HG03103 (cell line): ENCODE data around the gene ALAD.
"Not testable (repeated sequence)": the region's sequence is repeated elsewhere in the genome, so short reads cannot be mapped to it uniquely, and the experiment has no call there.

ENCODE experiments used
- ATAC-seq: cut with Tn5 transposase; IDR thresholded peaks from one replicate; pipeline ENCODE4 v1.9.1; 2021; ENCODE audit warnings: low read depth; ENCODE audit not compliant: unreplicated experiment

Gene ALAD

GRCh38 chr9:113399646-113400200 is 1.4 kb downstream of the ALAD start:
- no peak for ATAC-seq

DNA sequence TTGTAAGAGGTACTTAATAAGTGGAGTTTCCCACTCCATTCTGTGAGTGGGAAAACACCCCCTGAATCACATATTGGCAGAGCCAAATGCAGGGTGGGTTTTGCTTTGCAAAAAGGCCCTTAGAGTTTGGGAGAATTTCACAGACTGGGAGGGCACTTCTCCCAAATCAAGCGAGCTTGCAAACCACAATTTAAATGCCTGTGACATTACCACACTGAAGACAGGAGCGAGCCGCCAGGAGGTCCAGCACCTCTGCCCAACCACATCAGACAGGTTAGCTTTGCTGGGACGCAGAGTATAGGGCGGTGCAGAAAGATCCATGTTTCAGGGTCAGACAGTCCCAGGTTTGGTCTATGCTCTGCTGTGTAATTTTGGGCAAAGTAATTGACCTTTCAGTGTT is 2.3 kb downstream of the ALAD start:
- ATAC-seq, result no peak

- no peak for ATAC-seq
Measured at GRCh38 chr9:113397203-113397631, 3.9 kb downstream of the ALAD start.

DNA sequence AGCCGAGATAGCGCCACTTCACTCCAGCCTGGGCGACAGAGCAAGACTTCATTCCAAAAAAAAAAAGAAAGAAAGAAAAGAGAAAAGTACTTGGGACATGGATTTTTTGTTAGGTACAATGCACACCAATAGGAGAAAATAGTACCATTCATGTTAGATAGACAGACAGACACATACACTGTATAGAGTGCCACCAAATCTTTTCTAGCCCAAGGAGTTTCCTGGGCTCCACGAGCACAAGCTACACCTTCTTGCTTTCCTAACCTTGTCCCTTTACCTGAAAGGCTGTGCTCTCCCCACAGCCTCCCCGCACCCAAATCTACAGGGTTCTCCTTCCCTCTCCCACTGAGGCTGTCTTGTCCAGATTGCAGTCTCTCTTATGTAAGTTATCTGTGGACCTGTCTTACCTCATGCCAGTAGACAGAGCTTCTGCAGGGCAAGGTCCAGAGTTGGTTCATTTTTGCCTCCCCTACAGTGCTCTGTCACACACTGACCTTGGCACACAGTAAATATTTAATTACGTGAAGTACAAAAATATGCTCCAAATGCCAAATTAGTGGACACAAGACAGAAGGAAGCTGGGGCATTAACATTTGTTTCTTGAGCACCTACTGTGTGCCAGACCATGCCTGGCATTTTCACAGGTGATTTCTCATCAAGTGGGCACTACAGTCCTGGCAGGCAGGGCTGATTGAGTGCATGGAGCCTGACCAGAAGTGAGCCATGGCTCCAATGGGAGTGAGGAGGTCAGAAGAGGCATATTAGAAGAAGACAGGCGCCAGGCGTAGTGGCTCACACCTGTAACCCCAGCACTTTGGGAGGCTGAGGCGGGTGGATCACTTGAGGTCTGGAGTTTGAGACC is 5.9 kb downstream of the ALAD start:
- ATAC-seq, result no peak

DNA sequence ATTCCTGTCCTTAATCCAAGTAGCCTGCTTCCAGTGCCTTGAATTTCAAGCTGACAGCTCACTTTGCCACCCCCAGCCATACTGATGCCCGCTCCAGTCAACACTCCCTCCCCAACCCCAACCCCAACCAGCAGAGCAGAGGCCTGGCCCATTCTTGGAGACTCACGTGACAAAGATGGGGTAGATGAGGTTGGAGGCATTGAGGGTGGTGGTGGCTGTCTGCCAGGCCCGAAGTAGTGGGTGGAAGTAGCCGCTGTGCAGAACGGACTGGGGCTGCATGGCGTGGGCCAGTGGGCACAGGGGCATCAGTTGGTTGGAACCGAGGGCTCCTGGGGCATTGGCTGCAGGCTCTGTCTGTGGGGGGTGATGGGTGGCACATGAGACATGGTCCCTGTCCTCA is 7.8 kb downstream of the ALAD start:
- ATAC-seq, result no peak

GRCh38 chr9:113391917-113392316 is 9.2 kb downstream of the ALAD start:
- ATAC-seq, result no peak

GRCh38 chr9:113390192-113390960 is 10.7 kb downstream of the ALAD start:
- ATAC-seq, result no peak

DNA sequence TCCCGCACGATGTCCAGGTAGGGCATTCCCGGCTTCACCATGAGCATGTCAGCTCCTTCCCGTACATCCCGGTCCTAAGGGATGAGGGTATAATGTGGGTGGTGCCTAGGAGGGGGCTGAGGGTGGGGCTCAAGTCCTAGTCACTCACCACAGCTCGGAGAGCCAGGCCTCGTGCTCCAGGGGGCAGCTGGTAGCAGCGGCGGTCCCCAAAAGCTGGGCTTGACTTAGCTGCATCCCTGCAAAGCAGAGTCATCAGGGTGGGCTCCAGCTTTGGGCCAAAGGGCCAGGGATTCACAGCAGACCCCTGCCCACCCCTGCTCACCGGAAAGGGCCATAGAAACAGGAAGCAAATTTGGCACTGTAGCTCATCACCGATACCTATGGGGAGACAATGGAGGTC is 11.6 kb downstream of the ALAD start:
- no peak for ATAC-seq

- no peak for ATAC-seq
Measured at GRCh38 chr9:113388833-113389232, 12.3 kb downstream of the ALAD start.

DNA sequence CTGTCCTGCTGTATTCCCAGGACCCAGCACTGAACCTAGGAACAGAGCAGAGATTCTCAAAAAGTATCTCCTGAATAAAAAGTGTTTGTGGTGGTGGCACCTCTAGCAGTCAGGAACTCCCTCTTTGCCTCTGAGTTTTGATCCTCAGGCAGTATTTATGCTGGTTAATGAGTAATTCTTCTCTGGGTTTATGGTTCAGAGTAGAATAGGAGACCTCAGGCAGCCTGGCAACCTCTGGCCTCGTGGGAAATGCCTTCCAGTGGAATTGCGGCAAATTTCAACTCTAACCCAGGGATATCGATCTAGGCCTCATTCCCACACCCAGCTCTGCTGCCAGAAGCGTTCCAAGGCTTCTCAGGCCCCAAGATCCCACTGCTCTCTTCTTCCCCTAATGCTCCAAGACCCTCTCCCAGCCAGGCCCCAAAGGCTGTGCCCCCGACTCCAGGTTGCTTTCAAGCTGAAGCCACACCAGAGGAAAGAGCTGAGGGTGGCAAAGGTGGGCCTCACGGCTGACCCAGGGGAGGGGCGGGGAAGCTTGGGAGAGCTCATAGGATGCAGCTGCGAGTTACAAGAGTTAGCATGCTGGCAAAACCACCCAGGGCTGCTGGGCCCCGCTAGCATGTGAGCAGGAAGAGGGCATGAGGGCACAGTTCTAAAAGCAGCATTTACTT is 13.4 kb downstream of the ALAD start:
- no peak for ATAC-seq

GRCh38 chr9:113386571-113387393 is 14.3 kb downstream of the ALAD start:
- ATAC-seq, result no peak

DNA sequence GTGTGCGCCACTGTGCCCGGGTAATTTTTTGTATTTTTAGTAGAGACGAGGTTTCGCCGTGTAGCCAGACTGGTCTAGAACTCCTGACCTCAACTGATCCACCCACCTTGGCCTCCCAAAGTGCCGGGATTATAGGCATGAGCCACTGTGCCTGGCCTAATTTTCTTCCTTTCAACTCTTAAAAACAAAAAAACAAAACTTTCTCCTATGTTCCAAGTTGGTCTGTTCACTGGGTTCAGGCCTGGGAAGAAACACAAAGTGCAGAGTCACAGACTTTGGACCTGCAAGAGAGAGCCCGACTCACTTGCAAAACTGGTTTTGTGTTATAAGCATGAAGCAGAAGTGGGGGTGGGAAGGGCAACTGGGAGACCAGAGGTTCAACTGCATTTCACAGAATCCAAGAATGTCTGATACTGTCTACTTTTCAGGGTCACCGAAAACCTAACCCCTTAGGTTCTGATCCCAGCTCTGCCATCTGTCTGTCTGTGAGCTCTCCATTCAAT is 19.1 kb downstream of the ALAD start:
- ATAC-seq, result no peak

DNA sequence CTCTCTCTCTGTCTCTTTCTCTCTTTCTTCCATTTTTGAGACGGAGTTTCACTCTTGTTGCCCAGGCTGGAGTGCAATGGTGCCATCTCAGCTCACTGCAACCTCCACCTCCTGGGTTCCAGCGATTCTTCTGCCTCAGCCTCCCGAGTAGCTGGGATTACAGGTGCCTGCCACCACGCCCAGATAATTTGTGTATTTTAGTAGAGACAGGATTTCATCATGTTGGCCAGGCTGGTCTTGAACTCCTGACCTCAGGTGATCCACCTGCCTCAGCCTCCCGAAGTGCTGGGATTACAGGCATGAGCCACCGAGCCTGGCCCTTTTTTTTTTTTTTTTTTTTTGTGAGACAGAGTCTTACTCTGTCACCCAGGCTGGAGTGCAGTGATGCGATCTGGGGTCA is 19.6 kb downstream of the ALAD start:
- ATAC-seq, result not testable (repeated sequence)

GRCh38 chr9:113380869-113381378 is 20.2 kb downstream of the ALAD start:
- peak; percentile 66 for ATAC-seq

DNA sequence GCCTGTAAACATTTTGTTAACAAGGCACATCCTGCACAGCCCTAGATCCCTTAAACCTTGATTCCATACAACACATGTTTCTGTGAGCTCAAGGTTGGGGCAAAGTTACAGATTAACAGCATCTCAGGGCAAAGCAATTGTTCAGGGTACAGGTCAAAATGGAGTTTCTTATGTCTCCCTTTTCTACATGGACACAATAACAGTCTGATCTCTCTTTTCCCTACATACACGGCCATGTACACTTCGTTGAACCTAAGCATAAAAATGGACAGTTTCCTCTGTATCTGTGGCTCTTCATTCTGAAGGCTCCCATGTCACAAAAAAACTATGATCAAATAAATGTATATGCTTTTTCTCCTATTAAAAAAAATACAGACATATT is 21.3 kb downstream of the ALAD start:
- not testable (repeated sequence) for ATAC-seq

- not testable (repeated sequence) for ATAC-seq
Measured at GRCh38 chr9:113379094-113379828, 21.8 kb downstream of the ALAD start.

DNA sequence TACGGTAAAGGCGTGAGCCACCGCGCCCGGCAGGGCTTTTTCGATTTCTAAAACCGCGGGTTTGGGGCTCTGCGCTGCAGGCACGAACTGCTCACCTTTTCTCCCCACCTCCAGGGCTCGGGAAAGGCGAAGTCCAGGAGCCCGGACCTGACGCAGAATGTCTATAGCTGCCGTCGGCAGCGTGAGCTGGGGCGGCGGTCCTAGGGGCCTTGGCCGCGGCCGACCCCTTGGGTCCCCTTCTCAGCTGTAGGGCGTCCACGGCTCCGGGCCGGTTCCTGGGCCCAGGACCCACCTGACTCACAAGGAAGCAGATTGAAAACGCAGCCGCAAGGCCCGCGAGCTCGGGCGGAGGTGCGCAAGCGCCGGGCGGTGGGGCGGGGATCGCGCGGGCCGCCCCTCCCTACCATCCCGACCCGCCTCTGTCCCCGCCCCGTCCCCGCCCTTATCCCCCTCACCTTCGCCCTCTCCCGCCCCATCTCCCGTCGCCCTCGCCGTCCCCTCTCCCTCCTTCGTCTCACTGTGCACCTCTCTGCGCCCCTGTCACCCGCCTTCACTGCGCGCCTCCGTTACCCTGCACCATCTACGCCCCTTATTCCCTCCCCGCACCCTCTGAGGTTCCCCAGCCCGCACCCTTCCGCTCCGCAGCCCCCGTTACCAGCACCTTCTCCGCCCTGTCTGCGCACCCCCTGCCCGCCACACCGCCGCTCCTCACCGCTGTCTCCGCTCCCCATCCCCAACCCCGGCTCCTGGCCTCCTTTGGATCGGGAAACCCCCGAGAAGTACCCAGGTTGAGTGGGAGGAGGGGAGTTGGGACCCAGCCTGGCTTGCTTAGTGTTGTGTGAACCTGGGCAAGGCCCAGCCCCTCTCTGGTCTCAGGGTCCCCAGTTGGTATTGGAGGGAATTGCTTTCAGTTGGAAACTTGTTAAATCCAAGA is 24.2 kb downstream of the ALAD start, which contains the start of gene HDHD3:
TSS of gene HDHD3 (minus strand) at position 353 of the 934 bp plus-strand sequence. CDS start 2,632 bp downstream, outside the sequence.
- peak; percentile 53 for ATAC-seq
